ENCODE data around the gene PNPLA8. TPM values are rescaled to one million over a fixed set of nuclear protein-coding genes. Genes with fewer than 3 reads are reported as not detected.

The PNPLA8 gene, protein sequence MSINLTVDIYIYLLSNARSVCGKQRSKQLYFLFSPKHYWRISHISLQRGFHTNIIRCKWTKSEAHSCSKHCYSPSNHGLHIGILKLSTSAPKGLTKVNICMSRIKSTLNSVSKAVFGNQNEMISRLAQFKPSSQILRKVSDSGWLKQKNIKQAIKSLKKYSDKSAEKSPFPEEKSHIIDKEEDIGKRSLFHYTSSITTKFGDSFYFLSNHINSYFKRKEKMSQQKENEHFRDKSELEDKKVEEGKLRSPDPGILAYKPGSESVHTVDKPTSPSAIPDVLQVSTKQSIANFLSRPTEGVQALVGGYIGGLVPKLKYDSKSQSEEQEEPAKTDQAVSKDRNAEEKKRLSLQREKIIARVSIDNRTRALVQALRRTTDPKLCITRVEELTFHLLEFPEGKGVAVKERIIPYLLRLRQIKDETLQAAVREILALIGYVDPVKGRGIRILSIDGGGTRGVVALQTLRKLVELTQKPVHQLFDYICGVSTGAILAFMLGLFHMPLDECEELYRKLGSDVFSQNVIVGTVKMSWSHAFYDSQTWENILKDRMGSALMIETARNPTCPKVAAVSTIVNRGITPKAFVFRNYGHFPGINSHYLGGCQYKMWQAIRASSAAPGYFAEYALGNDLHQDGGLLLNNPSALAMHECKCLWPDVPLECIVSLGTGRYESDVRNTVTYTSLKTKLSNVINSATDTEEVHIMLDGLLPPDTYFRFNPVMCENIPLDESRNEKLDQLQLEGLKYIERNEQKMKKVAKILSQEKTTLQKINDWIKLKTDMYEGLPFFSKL
- 10 to 100 TPM; 19.2 to 21.4 TPM for total RNA-seq

DNA sequence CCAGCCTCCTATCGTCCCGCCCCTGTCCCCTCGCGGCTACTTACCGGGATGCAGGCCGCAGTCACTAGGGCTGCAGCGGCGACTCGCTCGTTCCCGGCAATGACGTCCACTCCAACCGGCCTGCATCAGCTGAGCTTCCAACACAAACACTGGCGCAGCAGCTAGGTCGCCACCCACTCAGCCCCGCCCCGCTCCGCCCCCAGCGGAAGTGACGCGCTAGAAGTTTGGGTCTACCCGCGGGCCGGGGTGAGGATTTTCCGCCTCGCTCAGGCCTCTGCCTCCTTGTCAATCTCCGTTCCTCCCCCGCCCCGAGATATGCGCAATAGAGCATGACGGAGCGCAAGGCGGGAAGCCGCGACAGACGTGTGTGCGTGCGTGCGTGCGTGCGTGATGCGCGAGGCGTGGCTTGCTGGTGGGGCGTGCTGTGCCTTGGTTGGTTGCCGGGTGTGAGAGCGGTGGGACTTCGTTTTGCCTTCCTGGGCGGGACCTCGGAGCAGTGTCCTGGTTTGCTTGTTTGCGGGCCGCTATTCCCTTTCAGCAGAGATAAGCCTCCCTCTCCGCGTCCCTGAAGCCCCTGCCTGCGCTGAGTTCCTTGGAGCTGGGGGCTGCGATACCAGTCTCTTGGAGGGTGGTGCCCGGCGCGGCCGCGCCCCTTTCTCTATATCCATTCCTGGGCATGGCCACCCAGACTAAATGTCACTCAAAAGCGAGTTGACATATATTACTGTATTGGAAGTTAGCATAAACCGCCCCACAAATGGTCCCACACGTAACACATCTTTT lies at the start of gene PNPLA8:
PNPLA8 (minus strand) TSS at position 151 of the 783 bp plus-strand sequence. CDS start 10,644 bp downstream, outside the sequence.
- POLR2A ChIA-PET, result interaction anchor here (0.6 to 2.3 kb wide), 4 partner anchors 43 to 67 kb away, joined by 3 to 17 read pairs (median 3); partner anchors contain the start of genes DNAJB9 and THAP5
- Mint-ChIP-seq H3K27ac (peak within 1 kb of the TSS; percentile 98), H3K27me3 (no peaks in the 10 kb centered on the region), H3K4me1 (ENCODE audit: low read depth) (peaks cover 44% of the 10 kb centered on the region), H3K4me3 (peak within 1 kb of the TSS; percentile 85), H3K9me3 (no peaks in the 10 kb centered on the region), H3K36me3 (ENCODE audit: low read depth) (peaks cover 2% of the 10 kb centered on the region)
- intact Hi-C loops (cut with micrococcal nuclease), result loop anchor here (1.0 kb wide), 1 partner anchor 43 kb away; the partner anchor contains the start of genes DNAJB9 and THAP5
- CTCF ChIA-PET, result interaction anchor here (1.3 to 2.1 kb wide), 3 partner anchors 13 to 44 kb away, joined by 4 to 10 read pairs (median 6); partner anchors contain the start of genes DNAJB9 and THAP5
- TF ChIP-seq, protein P1, sequence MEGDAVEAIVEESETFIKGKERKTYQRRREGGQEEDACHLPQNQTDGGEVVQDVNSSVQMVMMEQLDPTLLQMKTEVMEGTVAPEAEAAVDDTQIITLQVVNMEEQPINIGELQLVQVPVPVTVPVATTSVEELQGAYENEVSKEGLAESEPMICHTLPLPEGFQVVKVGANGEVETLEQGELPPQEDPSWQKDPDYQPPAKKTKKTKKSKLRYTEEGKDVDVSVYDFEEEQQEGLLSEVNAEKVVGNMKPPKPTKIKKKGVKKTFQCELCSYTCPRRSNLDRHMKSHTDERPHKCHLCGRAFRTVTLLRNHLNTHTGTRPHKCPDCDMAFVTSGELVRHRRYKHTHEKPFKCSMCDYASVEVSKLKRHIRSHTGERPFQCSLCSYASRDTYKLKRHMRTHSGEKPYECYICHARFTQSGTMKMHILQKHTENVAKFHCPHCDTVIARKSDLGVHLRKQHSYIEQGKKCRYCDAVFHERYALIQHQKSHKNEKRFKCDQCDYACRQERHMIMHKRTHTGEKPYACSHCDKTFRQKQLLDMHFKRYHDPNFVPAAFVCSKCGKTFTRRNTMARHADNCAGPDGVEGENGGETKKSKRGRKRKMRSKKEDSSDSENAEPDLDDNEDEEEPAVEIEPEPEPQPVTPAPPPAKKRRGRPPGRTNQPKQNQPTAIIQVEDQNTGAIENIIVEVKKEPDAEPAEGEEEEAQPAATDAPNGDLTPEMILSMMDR (IDR thresholded peaks at IDR 0.05), result no peak
- DNase-seq (peak; percentile 100), ATAC-seq (peak; percentile 93)

DNA sequence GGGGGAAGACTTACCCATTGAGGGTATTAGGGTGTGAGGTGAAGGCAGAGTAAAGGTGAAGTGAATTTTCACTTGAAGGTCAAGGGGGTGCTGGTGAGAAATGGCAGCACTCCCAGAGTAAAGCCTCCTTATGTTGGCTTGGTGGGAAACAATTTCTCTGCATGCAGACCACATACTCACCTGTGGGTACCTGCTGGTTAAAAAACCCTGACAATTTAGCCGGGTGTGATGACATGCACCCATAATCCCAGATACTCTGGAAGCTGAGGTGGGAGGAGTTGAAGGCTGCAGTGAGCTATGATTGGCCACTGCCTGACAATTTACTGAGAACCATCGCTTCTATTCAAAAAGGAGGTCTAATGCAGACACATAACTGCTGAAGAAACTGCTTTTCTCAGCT lies 49.2 kb upstream of the PNPLA8 start:
- no peak overlapping the region for H3K4me3 Mint-ChIP-seq
- ChIA-PET POLR2A (interaction anchor here (1.3 kb wide), 1 partner anchor 13 kb away, joined by 4 read pairs; no protein-coding TSS in a partner anchor), CTCF (no interaction called here)
- no peak overlapping the region for H3K27ac Mint-ChIP-seq
- H3K9me3 Mint-ChIP-seq, result peaks cover 6% of the 10 kb centered on the region
- H3K36me3 Mint-ChIP-seq (ENCODE audit: low read depth), result peaks cover 47% of the 10 kb centered on the region
- H3K4me1 Mint-ChIP-seq (ENCODE audit: low read depth), result peaks cover 40% of the 10 kb centered on the region
- no peak for ATAC-seq
- H3K27me3 Mint-ChIP-seq, result no peaks in the 10 kb centered on the region
- DNase-seq, result no peak
- intact Hi-C loops (cut with micrococcal nuclease), result no loop called here
- TF ChIP-seq, protein P1 (IDR thresholded peaks at IDR 0.05), result no peak

DNA sequence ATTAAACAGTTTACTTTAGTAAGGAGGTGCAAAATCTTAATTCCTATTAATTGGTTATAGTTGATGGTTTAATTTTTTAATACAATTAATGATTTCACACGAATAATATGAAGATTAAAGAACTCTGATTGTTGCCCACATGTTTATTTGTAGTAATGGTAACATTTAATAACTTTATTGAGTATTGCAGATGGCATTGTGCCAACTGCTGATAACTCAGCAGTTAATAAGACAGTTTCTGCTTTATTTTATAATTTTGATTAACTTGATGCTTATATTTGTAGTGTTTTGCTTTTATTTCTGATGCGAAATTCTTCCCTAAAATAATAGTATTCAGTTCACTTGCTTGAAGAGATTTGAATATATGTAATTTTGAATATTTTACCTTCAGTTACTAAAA lies 46.5 kb upstream of the PNPLA8 start:
- CTCF ChIA-PET, result no interaction called here
- Mint-ChIP-seq H3K27me3 (no peaks in the 10 kb centered on the region), H3K9me3 (no peaks in the 10 kb centered on the region), H3K36me3 (ENCODE audit: low read depth) (peaks cover 41% of the 10 kb centered on the region), H3K4me1 (ENCODE audit: low read depth) (peaks cover 44% of the 10 kb centered on the region), H3K4me3 (no peak overlapping the region), H3K27ac (no peak overlapping the region)
- intact Hi-C loops (cut with micrococcal nuclease), result no loop called here
- DNase-seq, result no peak
- no peak for ATAC-seq
- TF ChIP-seq, protein P1 (IDR thresholded peaks at IDR 0.05), result no peak
- POLR2A ChIA-PET, result interaction anchor here (1.3 kb wide), 1 partner anchor 12 kb away, joined by 4 read pairs; no protein-coding TSS in a partner anchor

DNA sequence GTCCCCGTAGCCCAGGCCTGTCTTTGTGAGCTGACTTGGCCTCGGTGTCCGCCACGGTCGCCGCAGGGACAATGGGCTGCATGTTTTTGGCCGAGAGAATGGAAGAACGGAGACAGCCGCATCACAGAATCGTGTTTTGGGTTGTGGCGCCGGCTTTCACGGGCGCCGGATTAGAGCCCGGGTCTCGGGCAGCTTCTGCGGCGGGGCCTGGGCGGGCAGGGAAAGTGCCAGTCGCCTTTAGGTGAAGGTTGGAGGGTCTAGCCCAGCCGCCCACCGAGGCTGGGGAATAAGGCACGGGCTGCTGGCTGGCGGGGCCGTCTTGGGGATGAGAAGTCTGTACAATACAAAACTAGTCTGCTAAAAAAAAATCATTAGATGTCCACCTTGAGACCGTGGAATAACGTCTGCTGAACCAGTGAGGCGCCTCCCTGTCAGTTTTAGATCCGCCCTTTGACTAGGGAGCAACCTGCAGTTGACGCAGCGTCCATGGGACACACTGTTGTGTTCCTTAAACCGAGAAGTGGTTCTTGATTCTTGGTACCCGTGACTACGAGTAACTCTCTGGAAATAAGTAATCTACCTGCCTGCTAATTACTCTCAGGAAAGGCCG lies 44.3 kb upstream of the PNPLA8 start:
- peak; percentile 5 for ATAC-seq
- POLR2A ChIA-PET, result interaction anchor here (0.7 to 2.4 kb wide), 9 partner anchors 22 to 741 kb away, joined by 3 to 17 read pairs (median 3); partner anchors contain the start of gene PNPLA8
- Mint-ChIP-seq H3K27me3 (no peaks in the 10 kb centered on the region), H3K4me3 (peak overlapping the region; percentile 99), H3K27ac (peak overlapping the region; percentile 99), H3K4me1 (ENCODE audit: low read depth) (peaks cover 45% of the 10 kb centered on the region), H3K9me3 (no peaks in the 10 kb centered on the region), H3K36me3 (ENCODE audit: low read depth) (peaks cover 41% of the 10 kb centered on the region)
- TF ChIP-seq, protein P1 (IDR thresholded peaks at IDR 0.05), result no peak
- intact Hi-C loops (cut with micrococcal nuclease), result no loop called here
- CTCF ChIA-PET, result interaction anchor here (1.0 to 1.1 kb wide), 2 partner anchors 10 to 44 kb away, joined by 3 to 4 read pairs; partner anchors contain the start of gene PNPLA8
- peak; percentile 64 for DNase-seq

Data from activated CD8-positive, alpha-beta T cell treated with anti-CD3 and anti-CD28 coated beads for 36 hours (primary cell).